Gastroesophageal sphincter (tissue), 3 donors: Measurements from ENCODE around the gene MYCBPAP.

Experiments used
- POLR2A ChIP-seq, 2 donors: fragments of 450-650 bp; IDR thresholded peaks; one replicate each; pipeline ENCODE4 v1.6.1; 2017; ENCODE audit warnings: antibody characterized with exemption in 2 of 2, mild to moderate bottlenecking in 2 of 2, moderate library complexity in 1 of 2
- TF ChIP-seq, protein P1 (sequence below), 4 experiments: fragments of 200-600 bp in 2 of 4; fragments of 450-650 bp in 2 of 4; sonication (generic) in 1 of 4; IDR thresholded peaks; one replicate each; pipeline ENCODE4 v1.5.1; 2017 to 2019; ENCODE audit warnings: antibody characterized with exemption in 4 of 4, mild to moderate bottlenecking in 2 of 4, moderate library complexity in 2 of 4

DNA sequence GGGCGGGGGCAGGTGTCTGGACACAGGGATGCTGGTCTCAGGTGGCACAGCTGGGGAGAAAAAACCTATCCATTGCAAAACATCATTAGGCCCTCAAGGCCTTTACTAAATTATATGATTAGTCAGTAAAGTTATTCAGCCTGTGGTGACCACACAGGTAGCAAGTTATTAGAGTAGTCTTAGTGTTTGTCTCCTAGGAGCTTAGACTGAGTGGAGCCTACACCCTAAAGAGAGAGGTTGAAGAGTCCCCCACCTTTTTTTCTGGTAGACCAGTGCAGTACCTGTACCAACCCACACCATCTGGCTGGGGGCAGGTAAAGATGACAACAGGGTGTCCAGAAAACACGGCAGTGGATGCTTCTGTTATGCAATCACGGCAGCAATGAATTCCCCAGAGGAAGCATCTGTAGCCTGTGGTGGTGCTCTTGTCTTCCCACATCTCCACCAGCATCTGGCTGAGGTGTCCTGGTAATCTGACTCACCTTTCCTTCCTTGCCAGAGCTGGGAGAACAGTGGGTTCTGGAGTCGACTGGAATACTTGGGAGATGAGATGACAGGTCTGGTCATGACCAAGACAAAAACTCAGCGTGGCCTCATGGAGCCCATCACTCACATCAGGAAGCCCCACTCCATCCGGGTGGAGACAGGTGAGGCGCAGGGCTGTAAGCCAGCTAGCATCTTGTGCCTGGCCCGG, 11.0 kb downstream of the MYCBPAP start:
- TF ChIP-seq, protein P1, sequence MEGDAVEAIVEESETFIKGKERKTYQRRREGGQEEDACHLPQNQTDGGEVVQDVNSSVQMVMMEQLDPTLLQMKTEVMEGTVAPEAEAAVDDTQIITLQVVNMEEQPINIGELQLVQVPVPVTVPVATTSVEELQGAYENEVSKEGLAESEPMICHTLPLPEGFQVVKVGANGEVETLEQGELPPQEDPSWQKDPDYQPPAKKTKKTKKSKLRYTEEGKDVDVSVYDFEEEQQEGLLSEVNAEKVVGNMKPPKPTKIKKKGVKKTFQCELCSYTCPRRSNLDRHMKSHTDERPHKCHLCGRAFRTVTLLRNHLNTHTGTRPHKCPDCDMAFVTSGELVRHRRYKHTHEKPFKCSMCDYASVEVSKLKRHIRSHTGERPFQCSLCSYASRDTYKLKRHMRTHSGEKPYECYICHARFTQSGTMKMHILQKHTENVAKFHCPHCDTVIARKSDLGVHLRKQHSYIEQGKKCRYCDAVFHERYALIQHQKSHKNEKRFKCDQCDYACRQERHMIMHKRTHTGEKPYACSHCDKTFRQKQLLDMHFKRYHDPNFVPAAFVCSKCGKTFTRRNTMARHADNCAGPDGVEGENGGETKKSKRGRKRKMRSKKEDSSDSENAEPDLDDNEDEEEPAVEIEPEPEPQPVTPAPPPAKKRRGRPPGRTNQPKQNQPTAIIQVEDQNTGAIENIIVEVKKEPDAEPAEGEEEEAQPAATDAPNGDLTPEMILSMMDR (IDR thresholded peaks at IDR 0.05), result no peak
- TF ChIP-seq POLR2A (IDR thresholded peaks at IDR 0.05), result no peak
